Neuronal stem cell (in vitro differentiated cells): Measurements from ENCODE around the gene KAZALD1.

Source experiments
- DNase-seq: peaks from one replicate; pipeline ENCODE4 v3.0.0-alpha.2; 2013; ENCODE audit warnings: low spot score
- H2AFZ ChIP-seq: one replicate; pipeline ENCODE4 v1.6.1; 2013; ENCODE audit warnings: mild to moderate bottlenecking, low read length, inconsistent platforms
- H2AK5ac ChIP-seq: 2 replicates; pipeline ENCODE4 v1.6.1; 2013; ENCODE audit warnings: low read depth, mild to moderate bottlenecking, inconsistent platforms, low read length, moderate library complexity, mixed read lengths
- H2BK120ac ChIP-seq: 2 replicates; pipeline ENCODE4 v1.6.1; 2013; ENCODE audit warnings: low read depth, mild to moderate bottlenecking, inconsistent platforms, low read length, moderate library complexity, mixed read lengths
- H2BK12ac ChIP-seq: one replicate; pipeline ENCODE4 v1.6.1; 2013; ENCODE audit warnings: low read length, inconsistent platforms
- H2BK15ac ChIP-seq: 2 replicates; pipeline ENCODE4 v1.6.1; 2013; ENCODE audit warnings: mild to moderate bottlenecking, low read length, inconsistent platforms, mixed read lengths
- H2BK5ac ChIP-seq: one replicate; pipeline ENCODE4 v1.6.1; 2013; ENCODE audit warnings: inconsistent platforms, mild to moderate bottlenecking, low read length, moderate library complexity
- H3K14ac ChIP-seq: one replicate; pipeline ENCODE4 v1.6.1; 2013; ENCODE audit warnings: low read length, inconsistent platforms
- H3K18ac ChIP-seq: 2 replicates; pipeline ENCODE4 v1.6.1; 2013; ENCODE audit warnings: low read length, inconsistent platforms
- H3K23ac ChIP-seq: 2 replicates; pipeline ENCODE4 v1.6.1; 2013; ENCODE audit warnings: low read depth, mild to moderate bottlenecking, mixed read lengths, low read length, inconsistent platforms; ENCODE audit not compliant: poor library complexity
- H3K27ac ChIP-seq: replicated peaks from 3 replicates; pipeline ENCODE4 v1.5.1; 2013; ENCODE audit warnings: low read length, inconsistent platforms
- H3K27me3 ChIP-seq, 3 experiments: 2 replicates each; pipeline ENCODE4 v1.6.1; 2013; ENCODE audit warnings: low read length in 3 of 3, mild to moderate bottlenecking in 2 of 3, inconsistent platforms in 1 of 3, low read depth in 1 of 3, mixed read lengths in 1 of 3, moderate library complexity in 1 of 3; ENCODE audit not compliant: control insufficient read depth in 3 of 3, insufficient read depth in 3 of 3
- H3K36me3 ChIP-seq, 2 donors: replicated peaks in 1 of 2; 2 replicates each; pipeline ENCODE4 v1.6.1; 2013; ENCODE audit warnings: low read length in 2 of 2; ENCODE audit not compliant: control insufficient read depth in 2 of 2, insufficient read depth in 2 of 2
- H3K4ac ChIP-seq: 2 replicates; pipeline ENCODE4 v1.6.1; 2013; ENCODE audit warnings: inconsistent platforms, mild to moderate bottlenecking, low read length, moderate library complexity
- H3K4me1 ChIP-seq, 2 donors: 1 replicate in 1 of 2; 2 replicates in 1 of 2; pipeline ENCODE4 v1.6.1; 2013; ENCODE audit warnings: low read length in 2 of 2, low read depth in 1 of 2; ENCODE audit not compliant: control insufficient read depth in 2 of 2, insufficient read depth in 1 of 2
- H3K4me2 ChIP-seq: one replicate; pipeline ENCODE4 v1.6.1; 2013; ENCODE audit warnings: mild to moderate bottlenecking, low read length, inconsistent platforms; ENCODE audit not compliant: insufficient read depth, poor library complexity, severe bottlenecking
- H3K4me3 ChIP-seq, 2 donors: 2 replicates each; pipeline ENCODE4 v1.5.1; 2013; ENCODE audit warnings: low read length in 2 of 2, mild to moderate bottlenecking in 2 of 2, inconsistent platforms in 1 of 2, moderate library complexity in 1 of 2
- H3K79me1 ChIP-seq: one replicate; pipeline ENCODE4 v1.6.1; 2013; ENCODE audit warnings: low read depth, mild to moderate bottlenecking, inconsistent platforms, low read length, moderate library complexity
- H3K9ac ChIP-seq: one replicate; pipeline ENCODE4 v1.6.1; 2013; ENCODE audit warnings: mild to moderate bottlenecking, low read depth, low read length, inconsistent platforms; ENCODE audit not compliant: poor library complexity
- H3K9me3 ChIP-seq, 2 donors: replicated peaks in 1 of 2; 2 replicates each; pipeline versions ENCODE3 to v1.6.1; 2013; ENCODE audit warnings: low read length in 2 of 2, mild to moderate bottlenecking in 2 of 2, inconsistent platforms in 1 of 2, low read depth in 1 of 2, mixed read lengths in 1 of 2, moderate library complexity in 1 of 2; ENCODE audit not compliant: control insufficient read depth in 2 of 2, insufficient read depth in 1 of 2
- H4K8ac ChIP-seq: one replicate; pipeline ENCODE4 v1.6.1; 2013; ENCODE audit warnings: low read depth, mild to moderate bottlenecking, inconsistent platforms, low read length, moderate library complexity
- H4K91ac ChIP-seq: one replicate; pipeline ENCODE4 v1.6.1; 2013; ENCODE audit warnings: low read length, low read depth, mild to moderate bottlenecking, inconsistent platforms; ENCODE audit not compliant: poor library complexity
- WGBS, 2 donors: extraction: QIAGEN DNeasy Blood & Tissue Kit; methylation state at CpG; one replicate each; pipeline ENCODE4 v1.1.7; 2013; ENCODE audit warnings: missing lambda C conversion rate in 2 of 2, mixed read lengths in 1 of 2; ENCODE audit not compliant: insufficient read length in 2 of 2, insufficient replicate concordance in 1 of 2; ENCODE audit errors: extremely low coverage in 2 of 2; 5-methylcytosine and 5-hydroxymethylcytosine counted together

Gene KAZALD1

DNA sequence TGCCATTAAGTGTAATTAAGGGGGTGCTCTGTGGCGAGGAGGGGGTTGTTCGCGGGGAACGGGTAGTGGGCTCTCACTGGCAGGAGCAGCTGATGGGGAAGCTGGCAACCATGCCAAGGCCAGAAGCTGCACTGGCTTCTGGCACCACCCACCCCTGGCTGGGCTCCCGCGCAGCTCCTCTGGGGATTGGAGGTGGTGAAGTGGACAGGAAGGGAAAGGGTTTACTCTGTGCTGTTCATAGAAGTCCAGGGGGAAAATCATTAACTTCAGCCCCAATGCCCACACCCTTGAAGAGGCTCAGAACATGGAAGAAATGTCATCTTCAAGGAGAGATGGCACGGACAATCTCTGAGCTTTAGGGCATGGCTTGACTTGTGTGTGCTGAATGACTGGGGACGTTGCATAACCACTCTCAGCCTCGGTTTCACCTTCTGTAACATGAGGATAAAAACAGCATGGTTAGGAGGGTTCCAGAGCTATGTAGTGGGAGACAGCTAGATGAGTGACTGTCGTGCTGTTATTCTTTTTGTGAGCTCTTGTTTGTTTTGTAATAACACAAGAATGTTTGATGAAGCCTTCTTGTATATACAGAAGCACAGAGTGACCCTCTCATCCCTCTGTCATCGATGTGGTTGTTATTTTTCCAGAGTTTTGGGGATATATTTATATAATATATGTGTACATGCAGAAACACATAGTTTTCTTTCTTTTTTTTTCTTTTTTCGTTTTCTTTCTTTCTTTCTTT lies 29.9 kb downstream of the KAZALD1 start:
- Histone ChIP-seq H3K36me3 (no peaks in the 10 kb centered on the region), H3K23ac (no peak overlapping the region), H3K9me3 (no peaks in the 10 kb centered on the region), H3K4me3 (no peak overlapping the region), H4K91ac (no peak overlapping the region), H3K27me3 (peaks cover 0 to 87% (median 12%) of the 10 kb centered on the region in 3 experiments), H2BK12ac (no peak overlapping the region), H3K9ac (peak overlapping the region; percentile 25), H3K18ac (no peak overlapping the region), H2AFZ (no peak overlapping the region), H3K4ac (no peak overlapping the region), H3K4me2 (no peak overlapping the region), H2BK120ac (no peak overlapping the region), H2BK5ac (no peak overlapping the region), H3K14ac (no peak overlapping the region), H3K4me1 (peaks cover 0 to 8% of the 10 kb centered on the region in 2 donors), H2BK15ac (no peak overlapping the region), H3K27ac (no peak overlapping the region), H2AK5ac (no peak overlapping the region), H4K8ac (no peak overlapping the region), H3K79me1 (no peaks in the 10 kb centered on the region)
- DNase-seq = no peak
- no CpG with 5 or more reads among the region's 12 CpGs for WGBS, 2 donors

- no peak overlapping the region for H3K9ac ChIP-seq
- H3K27ac ChIP-seq = no peak overlapping the region
- no peak overlapping the region for H3K4me2 ChIP-seq
- no peak overlapping the region for H2BK5ac ChIP-seq
- no peaks in the 10 kb centered on the region for H3K9me3 ChIP-seq
- H2BK120ac ChIP-seq = no peak overlapping the region
- no peak overlapping the region for H4K91ac ChIP-seq
- peak overlapping the region; percentile 14 for H2BK15ac ChIP-seq
- no peak overlapping the region for H3K4ac ChIP-seq
- peaks cover 0 to 8% of the 10 kb centered on the region in 2 donors for H3K4me1 ChIP-seq
- H3K23ac ChIP-seq = no peak overlapping the region
- H3K14ac ChIP-seq = no peak overlapping the region
- H3K18ac ChIP-seq = peak overlapping the region; percentile 32
- no peaks in the 10 kb centered on the region for H3K36me3 ChIP-seq
- no peak overlapping the region for H4K8ac ChIP-seq
- H3K79me1 ChIP-seq = no peaks in the 10 kb centered on the region
- WGBS, 2 donors = no CpG with 5 or more reads among the region's 9 CpGs
- peaks cover 0 to 87% (median 5%) of the 10 kb centered on the region in 3 experiments for H3K27me3 ChIP-seq
- H2BK12ac ChIP-seq = no peak overlapping the region
- peak; percentile 14 for DNase-seq
- no peak overlapping the region for H3K4me3 ChIP-seq
- no peak overlapping the region for H2AFZ ChIP-seq
- no peak overlapping the region for H2AK5ac ChIP-seq
Measured at GRCh38 chr10:101092881-101093354, 31.1 kb downstream of the KAZALD1 start.

DNA sequence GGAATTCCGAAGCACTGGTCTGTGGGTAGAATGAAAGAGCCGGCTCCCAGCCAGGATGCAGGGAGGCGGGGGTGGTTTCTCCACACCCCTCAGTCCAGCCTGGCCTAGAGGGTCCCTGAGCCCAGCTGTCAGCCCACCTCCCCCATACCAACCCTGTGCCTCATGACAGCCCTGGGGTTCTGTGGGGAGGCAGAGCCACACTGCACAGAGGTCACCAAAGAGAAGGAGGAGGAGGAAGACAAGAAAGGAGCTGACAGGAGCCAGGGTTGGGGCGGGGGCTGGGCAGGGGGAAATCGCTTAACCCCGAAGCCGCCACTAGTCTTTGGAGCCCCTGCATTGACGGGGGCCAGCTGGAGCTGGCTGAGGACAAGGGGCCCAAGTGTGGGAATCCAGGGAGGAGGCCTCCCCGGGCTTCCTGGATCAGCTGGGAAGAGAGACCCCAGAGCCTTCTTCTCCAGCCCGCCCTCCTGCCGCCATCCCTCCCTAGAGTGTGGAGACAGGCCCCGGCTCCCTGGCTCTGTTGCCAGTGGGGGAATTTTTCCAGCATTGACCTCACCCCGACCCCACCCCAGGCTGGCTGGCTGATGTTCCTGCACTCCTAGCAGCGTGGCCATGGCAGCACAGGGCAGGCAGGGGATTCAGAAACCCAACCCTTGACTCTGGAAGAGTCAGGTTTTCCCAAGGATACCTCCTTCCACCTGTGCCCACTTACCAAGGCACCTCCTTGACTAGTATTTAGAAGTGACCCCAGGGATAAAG lies 32.5 kb downstream of the KAZALD1 start:
- H3K27me3 ChIP-seq = peaks cover 0 to 81% (median 7%) of the 10 kb centered on the region in 3 experiments
- H2AK5ac ChIP-seq = no peak overlapping the region
- H2BK12ac ChIP-seq = no peak overlapping the region

DNA sequence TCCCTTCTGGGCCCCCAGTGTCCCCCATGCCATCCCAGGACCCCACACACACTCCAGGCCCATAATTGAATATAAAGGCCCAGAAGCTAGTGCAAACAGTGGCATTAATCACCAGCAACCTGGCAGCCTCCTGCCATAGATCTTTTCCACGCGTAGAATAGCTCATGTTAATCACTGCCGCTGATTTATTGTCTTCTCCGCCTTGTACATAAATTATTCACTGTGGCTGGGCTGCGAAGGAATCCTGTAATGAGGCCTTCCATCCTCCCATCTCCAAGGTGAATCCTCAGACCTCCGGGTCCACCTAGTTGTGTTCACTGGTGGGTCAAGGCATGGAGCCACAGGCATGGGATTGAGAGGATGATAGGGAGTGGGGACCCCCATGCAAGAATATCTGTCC lies 33.2 kb downstream of the KAZALD1 start:
- H3K27me3 ChIP-seq = peaks cover 0 to 81% (median 13%) of the 10 kb centered on the region in 3 experiments

More for the DNA sequence above, 32.5 kb downstream of the KAZALD1 start:
- H3K27ac ChIP-seq = no peak overlapping the region
- H3K14ac ChIP-seq = no peak overlapping the region
- H3K23ac ChIP-seq = no peak overlapping the region
- no peak overlapping the region for H4K91ac ChIP-seq
- H3K36me3 ChIP-seq = no peaks in the 10 kb centered on the region
- H3K79me1 ChIP-seq = no peaks in the 10 kb centered on the region
- no peak overlapping the region for H2BK120ac ChIP-seq
- H4K8ac ChIP-seq = no peak overlapping the region
- H3K4ac ChIP-seq = no peak overlapping the region
- H2BK5ac ChIP-seq = no peak overlapping the region
- H2AFZ ChIP-seq = no peak overlapping the region
- no peak overlapping the region for H3K4me3 ChIP-seq
- peak overlapping the region; percentile 23 for H3K18ac ChIP-seq
- H3K9ac ChIP-seq = peak overlapping the region; percentile 2
- no peak overlapping the region for H3K4me2 ChIP-seq
- no peak overlapping the region for H2BK15ac ChIP-seq
- DNase-seq = no peak
- H3K4me1 ChIP-seq = peaks cover 0 to 9% of the 10 kb centered on the region in 2 donors
- no peaks in the 10 kb centered on the region for H3K9me3 ChIP-seq
- no CpG with 5 or more reads among the region's 14 CpGs for WGBS, 2 donors

More for the DNA sequence above, 33.2 kb downstream of the KAZALD1 start:
- no peak overlapping the region for H4K8ac ChIP-seq
- H3K79me1 ChIP-seq = no peaks in the 10 kb centered on the region
- H3K9me3 ChIP-seq = no peaks in the 10 kb centered on the region
- H3K23ac ChIP-seq = no peak overlapping the region
- no peak for DNase-seq
- no peak overlapping the region for H2BK15ac ChIP-seq
- no peak overlapping the region for H3K4ac ChIP-seq
- H3K4me2 ChIP-seq = no peak overlapping the region
- H3K36me3 ChIP-seq = no peaks in the 10 kb centered on the region
- no peak overlapping the region for H3K18ac ChIP-seq
- H3K27ac ChIP-seq = no peak overlapping the region
- no peak overlapping the region for H3K4me3 ChIP-seq
- H2BK120ac ChIP-seq = no peak overlapping the region
- peaks cover 0 to 9% of the 10 kb centered on the region in 2 donors for H3K4me1 ChIP-seq
- H2BK5ac ChIP-seq = no peak overlapping the region
- no peak overlapping the region for H3K14ac ChIP-seq
- H4K91ac ChIP-seq = no peak overlapping the region
- H3K9ac ChIP-seq = no peak overlapping the region
- no peak overlapping the region for H2AFZ ChIP-seq
- no peak overlapping the region for H2AK5ac ChIP-seq
- no peak overlapping the region for H2BK12ac ChIP-seq
- no CpG with 5 or more reads among the region's 6 CpGs for WGBS, 2 donors
